SK-N-MC (cell line): ENCODE measurements around the gene ZBTB49.

Experiments
- EZH2 ChIP-seq: fragments of 200-600 bp; sonication (generic); IDR thresholded peaks from one replicate; pipeline ENCODE4 v1.6.1; 2017; ENCODE audit warnings: antibody characterized with exemption
- FOXP2 ChIP-seq: optimal IDR thresholded peaks from 2 replicates; pipeline ENCODE3; 2011; ENCODE audit warnings: mild to moderate bottlenecking, moderate library complexity; ENCODE audit not compliant: insufficient read depth; ENCODE audit errors: extremely low read length, control extremely low read depth
- POLR2AphosphoS5 ChIP-seq: IDR thresholded peaks from 2 replicates; pipeline ENCODE4 v1.6.1; 2012; ENCODE audit warnings: mild to moderate bottlenecking, low read depth, low read length, borderline replicate concordance

- TF ChIP-seq FOXP2 (no peak), EZH2 (no peak), POLR2AphosphoS5 (no peak)
Observed at GRCh38 chr4:4269331-4269731, 20.7 kb upstream of the ZBTB49 start.
